Smooth muscle cell (in vitro differentiated cells): Measurements from ENCODE around the gene KIF17. TPM values are rescaled to one million over a fixed set of nuclear protein-coding genes. Genes with fewer than 3 reads are reported as not detected.

ENCODE experiments used
- DNase-seq: peaks from one replicate; lab custom pipeline; 2025; ENCODE audit not compliant: unreplicated experiment; lab: John Stamatoyannopoulos, UW
- H2AFZ ChIP-seq: fragments of 200-600 bp; sonication (generic); 2 replicates; pipeline ENCODE4 v1.6.0; 2016; ENCODE audit warnings: antibody characterized with exemption, low read depth, mild to moderate bottlenecking
- H3F3A ChIP-seq: fragments of 200-600 bp; sonication (generic); 2 replicates; pipeline ENCODE4 v1.6.0; 2017; ENCODE audit warnings: antibody characterized with exemption, low read depth
- H3K27ac ChIP-seq: fragments of 200-600 bp; sonication (generic); 2 replicates; pipeline ENCODE4 v1.5.1; 2016; ENCODE audit warnings: low read depth, mild to moderate bottlenecking
- H3K27me3 ChIP-seq: fragments of 200-600 bp; sonication (generic); 2 replicates; pipeline ENCODE4 v1.6.1; 2016; ENCODE audit warnings: low read depth, mild to moderate bottlenecking
- H3K36me3 ChIP-seq: fragments of 200-600 bp; sonication (generic); 2 replicates; pipeline ENCODE4 v1.5.1; 2016; ENCODE audit warnings: low read depth
- H3K4me1 ChIP-seq: fragments of 200-600 bp; sonication (generic); 2 replicates; pipeline ENCODE4 v1.5.1; 2016; ENCODE audit warnings: low read depth
- H3K4me2 ChIP-seq: fragments of 200-600 bp; sonication (generic); 2 replicates; pipeline ENCODE4 v1.6.0; 2016; ENCODE audit warnings: mild to moderate bottlenecking
- H3K4me3 ChIP-seq: fragments of 200-600 bp; sonication (generic); 2 replicates; pipeline ENCODE4 v1.5.1; 2016; ENCODE audit warnings: mild to moderate bottlenecking
- H3K79me2 ChIP-seq: fragments of 200-600 bp; sonication (generic); 2 replicates; pipeline ENCODE4 v1.6.0; 2016; ENCODE audit warnings: low read depth, mild to moderate bottlenecking
- H3K9ac ChIP-seq: fragments of 200-600 bp; sonication (generic); 2 replicates; pipeline ENCODE4 v1.6.0; 2016; ENCODE audit warnings: low read depth
- H3K9me3 ChIP-seq: fragments of 200-600 bp; sonication (generic); replicated peaks from 2 replicates; pipeline ENCODE4 v1.5.1; 2016; ENCODE audit warnings: low read depth
- H4K20me1 ChIP-seq: fragments of 200-600 bp; sonication (generic); 2 replicates; pipeline ENCODE4 v1.6.0; 2016; ENCODE audit warnings: low read depth
- CTCF ChIP-seq: fragments of 200-600 bp; sonication (generic); IDR thresholded peaks from 2 replicates; pipeline ENCODE4 v1.5.1; 2017; ENCODE audit warnings: borderline replicate concordance, mild to moderate bottlenecking, antibody characterized with exemption; ENCODE audit not compliant: insufficient read depth, poor library complexity, severe bottlenecking
- WGBS: methylation state at CpG from one replicate; pipeline ENCODE4 v1.1.7; 2016; ENCODE audit warnings: low lambda C conversion rate; 5-methylcytosine and 5-hydroxymethylcytosine counted together
- polyA plus RNA-seq: library from polyadenylated mRNA; unstranded; fragments of >200 nt; fragmentation: Nextera tagmentation; extraction: Ambion mirVana; gene quantifications from 2 replicates; pipeline ENCODE4 v1.2.1, GENCODE V29; 2016
- total RNA-seq: library from RNA; depleted of rRNA; stranded (reverse); fragments of >200 nt; gene quantifications from 2 replicates; pipeline ENCODE4 v1.2.3, GENCODE V29; 2014

KIF17 gene
- total and polyA plus RNA-seq, 2 experiments from 2014 or later = 0.13 to 2.2 TPM

DNA sequence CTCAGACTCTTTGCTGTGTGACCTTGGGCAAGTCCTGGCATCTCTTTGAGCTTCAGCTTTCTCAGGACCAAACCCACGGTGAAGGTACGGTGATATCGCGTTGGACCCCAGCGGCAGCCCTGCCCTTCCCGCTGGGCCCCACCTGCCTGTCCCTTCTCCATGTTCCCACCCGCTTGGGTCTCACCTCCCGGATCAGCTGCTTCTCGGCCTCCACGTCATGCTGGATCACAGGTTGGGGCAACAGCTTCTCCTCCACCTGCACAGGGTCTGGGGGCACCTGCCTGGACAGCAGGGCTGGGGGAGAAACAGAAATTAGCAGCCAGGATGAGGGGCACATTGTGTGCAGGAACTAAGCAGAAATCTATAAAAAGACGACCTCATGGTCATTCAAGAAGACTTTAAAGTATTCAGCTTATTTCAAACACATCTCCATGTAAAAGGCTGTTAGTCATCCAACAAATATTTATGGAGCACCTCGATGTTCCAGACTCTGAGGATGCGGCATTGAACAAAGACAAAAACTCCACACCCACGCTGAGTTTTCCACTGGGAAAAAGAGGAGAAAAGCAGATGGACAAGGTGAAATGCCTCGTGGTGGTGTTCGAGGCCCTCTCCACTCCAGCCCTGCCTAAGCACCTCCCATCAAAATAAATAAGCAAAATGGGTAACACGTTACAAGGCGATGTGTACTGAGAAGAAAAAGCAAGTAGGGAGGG lies 19.5 kb downstream of the KIF17 start:
- Histone ChIP-seq H3K4me2 (peak overlapping the region; percentile 38), H3K9me3 (no peaks in the 10 kb centered on the region), H3K79me2 (no peaks in the 10 kb centered on the region), H3K27ac (peak overlapping the region; percentile 33), H3K9ac (no peak overlapping the region), H3K36me3 (no peaks in the 10 kb centered on the region), H2AFZ (no peak overlapping the region), H3F3A (peaks cover 3% of the 10 kb centered on the region), H4K20me1 (no peaks in the 10 kb centered on the region), H3K4me1 (no peaks in the 10 kb centered on the region), H3K4me3 (no peak overlapping the region), H3K27me3 (no peaks in the 10 kb centered on the region)
- WGBS = 60% methylated on average over 18 of the region's 18 CpGs
- DNase-seq = no peak
- no peak for TF ChIP-seq CTCF

DNA sequence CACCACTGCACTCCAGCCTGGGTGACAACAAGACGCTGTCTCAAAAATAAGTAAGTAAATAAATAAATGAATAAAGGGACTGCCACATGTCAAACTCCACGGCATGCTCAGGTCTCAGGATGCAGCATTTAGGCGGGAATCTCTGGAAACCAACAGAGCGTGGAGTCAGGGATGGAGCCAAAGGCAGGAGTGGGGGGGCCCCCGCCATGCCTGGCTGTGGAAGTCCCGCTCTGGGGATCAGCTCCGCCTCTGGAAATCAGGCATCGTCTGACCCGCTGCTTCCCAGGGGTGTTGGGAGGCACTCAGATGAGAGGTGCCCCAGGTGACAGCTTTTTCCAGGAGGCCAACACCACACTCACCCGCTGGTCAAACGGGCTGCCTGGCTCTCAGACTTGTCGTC lies 20.2 kb downstream of the KIF17 start:
- no peak overlapping the region for H3K4me3 ChIP-seq
- H3K27me3 ChIP-seq = no peaks in the 10 kb centered on the region
- H3K4me2 ChIP-seq = peak overlapping the region; percentile 93
- no peaks in the 10 kb centered on the region for H3K4me1 ChIP-seq
- H3K9me3 ChIP-seq = no peaks in the 10 kb centered on the region
- WGBS = 90% methylated on average over 12 of the region's 12 CpGs
- H3K36me3 ChIP-seq = no peaks in the 10 kb centered on the region
- DNase-seq = no peak
- no peak overlapping the region for H3K9ac ChIP-seq
- TF ChIP-seq CTCF = no peak
- peaks cover 3% of the 10 kb centered on the region for H3F3A ChIP-seq
- H3K27ac ChIP-seq = no peak overlapping the region
- H4K20me1 ChIP-seq = no peaks in the 10 kb centered on the region
- no peak overlapping the region for H2AFZ ChIP-seq
- H3K79me2 ChIP-seq = no peaks in the 10 kb centered on the region

DNA sequence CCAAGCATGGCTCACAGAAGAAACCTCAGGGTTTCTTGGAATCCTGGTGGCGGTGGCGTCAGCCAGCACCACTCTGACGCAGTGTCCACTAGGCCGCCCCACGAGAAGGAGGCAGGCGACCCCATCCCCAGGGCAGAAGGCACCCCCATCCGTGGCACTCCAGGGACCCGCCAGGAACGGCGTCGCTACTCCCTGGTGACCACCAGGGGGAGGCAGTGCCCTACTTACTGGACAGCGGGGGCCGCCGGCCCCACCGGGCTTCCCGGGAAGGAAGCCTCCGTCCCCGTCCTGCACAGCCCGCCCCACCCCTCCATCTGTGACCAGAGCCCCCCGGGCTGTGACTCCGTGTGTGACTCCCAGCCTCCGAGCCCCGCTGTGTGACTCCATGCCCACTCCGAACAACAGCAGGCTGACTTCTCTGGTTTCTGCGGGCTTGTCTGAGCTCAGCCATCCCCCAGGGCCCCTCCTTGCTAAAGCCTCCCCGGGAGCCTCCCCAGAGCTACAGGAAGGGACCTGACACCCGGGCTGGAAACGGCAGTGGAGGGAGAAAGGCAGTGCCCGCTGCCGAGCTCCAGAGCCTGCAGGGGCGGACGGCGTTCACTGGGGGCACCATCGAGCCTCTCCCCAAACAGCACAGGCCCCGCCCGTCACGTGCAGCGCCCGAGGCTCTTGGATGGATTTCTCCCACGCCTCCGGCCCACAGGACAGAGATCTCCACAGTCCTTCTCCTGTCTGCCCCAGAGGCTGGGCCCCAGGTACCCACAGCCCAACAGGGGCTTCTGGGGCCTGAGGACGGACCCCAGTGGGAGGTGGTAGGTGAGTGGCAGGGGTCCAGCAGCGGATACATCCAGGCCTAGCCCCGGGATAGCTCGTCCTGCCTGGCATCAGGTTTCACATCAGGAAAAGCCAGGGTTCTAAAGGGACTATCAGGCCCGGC lies 21.1 kb downstream of the KIF17 start:
- no peaks in the 10 kb centered on the region for H4K20me1 ChIP-seq
- peak; percentile 94 for DNase-seq
- H3K4me1 ChIP-seq = no peaks in the 10 kb centered on the region
- H3K4me3 ChIP-seq = peak overlapping the region; percentile 65
- H3K9me3 ChIP-seq = no peaks in the 10 kb centered on the region
- H3K27ac ChIP-seq = peak overlapping the region; percentile 32
- WGBS = 3% methylated on average over 35 of the region's 46 CpGs
- H2AFZ ChIP-seq = peak overlapping the region; percentile 87
- H3K9ac ChIP-seq = no peak overlapping the region
- H3K79me2 ChIP-seq = no peaks in the 10 kb centered on the region
- H3K36me3 ChIP-seq = no peaks in the 10 kb centered on the region
- peak; percentile 88 for TF ChIP-seq CTCF
- no peaks in the 10 kb centered on the region for H3K27me3 ChIP-seq
- peak overlapping the region; percentile 93 for H3K4me2 ChIP-seq
- H3F3A ChIP-seq = peaks cover 3% of the 10 kb centered on the region
